NOMO-1 (cell line): ENCODE measurements around the gene MAPK4.
"Not testable (repeated sequence)": the region's sequence is repeated elsewhere in the genome, so short reads cannot be mapped to it uniquely, and the experiment has no call there.

Experiments used
- DNase-seq, 2 experiments: peaks; one replicate each; lab custom pipeline; 2025; ENCODE audit not compliant: unreplicated experiment in 2 of 2; lab: John Stamatoyannopoulos, UW

Gene MAPK4

GRCh38 chr18:50748243-50749229 lies 188.6 kb downstream of the MAPK4 start:
- no peak for DNase-seq

DNA sequence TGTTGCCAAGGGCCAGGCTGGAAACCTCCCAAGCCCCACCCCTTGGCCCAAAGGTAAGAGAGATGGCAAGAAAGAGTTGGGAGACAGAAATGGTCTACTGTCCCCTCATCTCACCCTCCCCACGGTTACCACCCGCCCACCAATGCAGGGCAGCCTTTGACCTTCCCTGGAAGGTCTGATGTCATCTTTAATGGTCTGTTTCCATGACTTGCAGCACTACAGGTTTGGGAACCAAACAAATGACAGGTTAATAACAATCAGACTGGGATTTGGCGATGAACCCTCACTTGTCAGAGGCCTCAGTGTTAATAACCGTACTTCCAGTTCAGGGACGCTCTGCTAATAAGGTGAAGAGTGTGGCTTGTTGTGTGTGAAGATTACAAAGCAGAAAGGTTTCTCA lies 189.5 kb downstream of the MAPK4 start:
- no peak for DNase-seq

GRCh38 chr18:50749945-50750344 lies 190.1 kb downstream of the MAPK4 start:
- DNase-seq = no peak

DNA sequence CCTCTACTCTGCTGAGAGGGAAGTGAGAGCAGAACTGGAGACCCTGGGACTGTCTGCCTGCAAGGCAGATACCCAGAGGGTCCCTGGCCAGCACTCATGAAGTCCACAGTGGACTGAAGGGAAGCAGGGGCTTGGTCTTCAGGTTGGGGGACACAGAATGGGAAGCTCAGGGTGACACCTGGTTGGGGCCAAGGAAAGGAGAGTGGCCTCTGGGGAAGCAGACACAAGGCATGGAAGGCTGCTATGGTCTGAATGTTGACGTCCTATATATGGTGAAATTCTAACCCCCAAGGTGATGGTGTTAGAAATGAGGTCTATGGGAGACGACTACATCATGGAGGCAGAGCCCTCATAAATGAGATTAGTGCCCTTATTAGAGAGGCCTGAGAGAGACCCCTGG lies 190.7 kb downstream of the MAPK4 start:
- no peak for DNase-seq

- no peak for DNase-seq
Measured at GRCh38 chr18:50751490-50751889, 191.6 kb downstream of the MAPK4 start.

- DNase-seq = no peak
Measured at GRCh38 chr18:50751947-50752346, 192.1 kb downstream of the MAPK4 start.

GRCh38 chr18:50753311-50753710 lies 193.4 kb downstream of the MAPK4 start:
- no peak for DNase-seq

DNA sequence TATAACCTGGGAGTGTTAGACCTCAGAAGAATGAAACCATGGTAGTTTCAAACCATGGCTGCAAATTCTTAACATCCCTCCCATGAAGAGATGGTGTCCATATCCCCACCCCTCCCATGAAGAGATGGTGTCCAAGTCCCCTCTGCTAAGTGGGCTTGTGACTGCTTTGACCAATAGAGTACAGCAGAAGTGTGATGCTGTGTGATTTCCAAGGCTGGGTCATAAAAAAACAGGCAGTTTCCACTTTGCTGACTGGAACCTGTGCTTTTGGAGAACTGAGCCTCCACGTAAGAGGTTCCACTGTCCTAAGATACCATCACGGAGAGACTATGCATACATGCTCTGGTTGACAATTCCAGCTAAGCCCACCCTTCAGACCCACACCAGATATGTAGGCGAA lies 194.4 kb downstream of the MAPK4 start:
- DNase-seq = no peak

GRCh38 chr18:50757358-50757757 lies 197.5 kb downstream of the MAPK4 start:
- no peak for DNase-seq

DNA sequence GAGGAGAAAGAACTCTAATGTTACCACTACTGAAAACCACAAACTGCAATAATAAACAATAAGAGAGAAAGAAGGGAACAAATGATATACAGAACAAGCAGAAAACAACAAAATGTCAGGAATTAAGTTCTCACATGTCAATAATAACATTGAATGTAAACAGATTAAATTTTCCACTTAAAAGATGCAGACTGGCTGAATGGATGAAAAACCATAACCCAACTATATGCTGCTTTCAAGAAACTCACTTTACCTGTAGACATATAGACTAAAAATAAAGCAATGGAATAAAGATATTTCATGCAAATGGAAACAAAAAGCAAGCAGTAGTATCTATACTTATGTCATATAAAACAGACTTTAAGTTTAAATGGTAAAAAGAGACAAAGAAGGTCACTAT lies 209.6 kb downstream of the MAPK4 start:
- DNase-seq = no peak

- no peak for DNase-seq
Measured at GRCh38 chr18:50775207-50775606, 215.3 kb downstream of the MAPK4 start.

DNA sequence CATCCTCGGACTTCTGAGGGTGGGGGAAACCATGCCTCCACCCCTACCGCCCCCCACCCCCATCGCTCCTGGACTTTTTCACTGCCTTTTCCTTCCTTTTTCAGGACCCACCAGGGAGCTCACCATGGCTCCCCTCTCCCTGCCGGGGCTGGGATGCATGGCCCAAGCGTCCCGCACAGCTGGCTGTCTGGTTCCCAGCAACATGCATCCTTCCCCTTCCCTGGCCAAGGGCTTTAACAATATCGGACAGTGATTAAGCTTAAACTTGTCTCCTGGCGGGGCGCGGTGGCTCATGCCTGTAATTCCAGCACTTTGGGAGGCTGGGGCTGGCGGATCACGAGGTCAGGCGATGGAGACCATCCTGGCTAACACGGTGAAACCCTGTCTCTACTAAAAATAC lies 215.8 kb downstream of the MAPK4 start:
- no peak for DNase-seq

- no peak for DNase-seq
Measured at GRCh38 chr18:50776383-50776782, 216.5 kb downstream of the MAPK4 start.

- not testable (repeated sequence) for DNase-seq
Measured at GRCh38 chr18:50779021-50779420, 219.1 kb downstream of the MAPK4 start.
